Uterus (tissue), 2 donors: Measurements from ENCODE around the gene DHX34.

Experiments used
- CTCF ChIP-seq, 4 experiments: fragments of 200-600 bp in 2 of 4; fragments of 450-650 bp in 2 of 4; sonication (generic) in 2 of 4; IDR thresholded peaks; one replicate each; pipeline ENCODE4 v1.5.1; 2016 to 2019; ENCODE audit warnings: antibody characterized with exemption in 4 of 4, mild to moderate bottlenecking in 2 of 4, moderate library complexity in 1 of 4
- POLR2A ChIP-seq, 2 donors: fragments of 450-650 bp; IDR thresholded peaks; one replicate each; pipeline ENCODE4 v1.6.1; 2016; ENCODE audit warnings: antibody characterized with exemption in 2 of 2, mild to moderate bottlenecking in 1 of 2, moderate library complexity in 1 of 2

- TF ChIP-seq CTCF (IDR thresholded peaks at IDR 0.05) = no peak
- TF ChIP-seq POLR2A (IDR thresholded peaks at IDR 0.05) = no peak
Measured at GRCh38 chr19:47405197-47405550, 56.1 kb downstream of the DHX34 start.
